Neutrophil (primary cell): ENCODE measurements around the gene ZNRF3.

Source experiments
- H3K27ac ChIP-seq: fragments of 200-600 bp; sonication (generic); 2 replicates; pipeline ENCODE4 v1.5.1; 2016; ENCODE audit warnings: mild to moderate bottlenecking, moderate library complexity
- H3K27me3 ChIP-seq: fragments of 200-600 bp; sonication (generic); 2 replicates; pipeline ENCODE4 v1.6.0; 2016; ENCODE audit warnings: mild to moderate bottlenecking
- H3K36me3 ChIP-seq: fragments of 200-600 bp; sonication (generic); 2 replicates; pipeline ENCODE4 v1.5.1; 2017
- H3K4me1 ChIP-seq, 2 experiments: fragments of 200-600 bp in 1 of 2; sonication (generic) in 1 of 2; 1 replicate in 1 of 2; 2 replicates in 1 of 2; pipeline versions ENCODE4 v1.5.1 to v1.6.1; 2013 to 2016; ENCODE audit warnings: low read depth in 1 of 2, low read length in 1 of 2, mild to moderate bottlenecking in 1 of 2, moderate library complexity in 1 of 2; ENCODE audit not compliant: control insufficient read depth in 1 of 2, insufficient read depth in 1 of 2
- H3K4me3 ChIP-seq, 2 experiments: fragments of 200-600 bp in 1 of 2; sonication (generic) in 1 of 2; 1 replicate in 1 of 2; 2 replicates in 1 of 2; pipeline ENCODE4 v1.5.1; 2013 to 2016; ENCODE audit warnings: low read depth in 1 of 2, low read length in 1 of 2, mild to moderate bottlenecking in 1 of 2, moderate library complexity in 1 of 2
- H3K9me3 ChIP-seq: fragments of 200-600 bp; sonication (generic); 2 replicates; pipeline ENCODE4 v1.5.1; 2016
- TF ChIP-seq, protein P1 (sequence below): fragments of 200-600 bp; sonication (generic); IDR thresholded peaks from 2 replicates; pipeline ENCODE4 v1.5.1; 2016; ENCODE audit warnings: antibody characterized with exemption

The ZNRF3 gene

DNA sequence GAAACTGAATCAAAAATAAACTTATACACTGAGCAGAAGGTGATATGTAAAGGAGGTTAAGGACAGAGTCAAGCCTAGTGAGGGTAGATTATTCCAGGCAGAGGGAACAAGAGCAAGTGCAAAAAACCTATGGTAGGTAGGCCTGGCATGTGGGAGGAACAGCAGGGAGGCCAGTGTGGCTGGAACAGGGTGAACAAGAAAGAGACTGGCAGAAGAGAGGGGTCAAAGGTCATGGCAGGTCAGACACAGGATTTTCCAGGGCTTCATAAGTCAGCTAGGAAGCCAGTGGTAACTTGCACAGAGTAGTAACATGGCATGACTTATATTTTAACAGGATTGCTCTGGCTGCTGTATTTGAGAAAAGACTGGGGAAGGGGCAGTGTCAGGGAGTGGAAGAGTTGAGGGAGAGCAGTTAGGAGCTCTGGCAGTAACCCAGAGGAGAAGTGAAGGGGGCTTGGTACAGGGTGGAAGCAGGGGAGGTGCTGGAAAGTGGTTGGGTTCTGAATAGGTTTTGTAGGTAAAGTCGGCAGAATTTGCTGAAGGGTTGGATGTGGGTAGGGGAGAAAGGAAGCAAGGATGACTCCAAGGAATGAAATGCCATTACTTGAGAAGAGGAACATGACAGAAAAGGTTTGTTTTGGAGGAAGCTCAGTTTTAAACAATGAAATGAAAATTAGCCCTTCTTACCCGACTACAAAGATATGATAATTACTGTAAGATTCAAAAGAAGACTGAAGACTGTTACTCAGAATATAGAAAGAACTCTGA is 86.2 kb downstream of the ZNRF3 start:
- no peak overlapping the region for H3K4me3 ChIP-seq
- TF ChIP-seq, protein P1, sequence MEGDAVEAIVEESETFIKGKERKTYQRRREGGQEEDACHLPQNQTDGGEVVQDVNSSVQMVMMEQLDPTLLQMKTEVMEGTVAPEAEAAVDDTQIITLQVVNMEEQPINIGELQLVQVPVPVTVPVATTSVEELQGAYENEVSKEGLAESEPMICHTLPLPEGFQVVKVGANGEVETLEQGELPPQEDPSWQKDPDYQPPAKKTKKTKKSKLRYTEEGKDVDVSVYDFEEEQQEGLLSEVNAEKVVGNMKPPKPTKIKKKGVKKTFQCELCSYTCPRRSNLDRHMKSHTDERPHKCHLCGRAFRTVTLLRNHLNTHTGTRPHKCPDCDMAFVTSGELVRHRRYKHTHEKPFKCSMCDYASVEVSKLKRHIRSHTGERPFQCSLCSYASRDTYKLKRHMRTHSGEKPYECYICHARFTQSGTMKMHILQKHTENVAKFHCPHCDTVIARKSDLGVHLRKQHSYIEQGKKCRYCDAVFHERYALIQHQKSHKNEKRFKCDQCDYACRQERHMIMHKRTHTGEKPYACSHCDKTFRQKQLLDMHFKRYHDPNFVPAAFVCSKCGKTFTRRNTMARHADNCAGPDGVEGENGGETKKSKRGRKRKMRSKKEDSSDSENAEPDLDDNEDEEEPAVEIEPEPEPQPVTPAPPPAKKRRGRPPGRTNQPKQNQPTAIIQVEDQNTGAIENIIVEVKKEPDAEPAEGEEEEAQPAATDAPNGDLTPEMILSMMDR = no peak

DNA sequence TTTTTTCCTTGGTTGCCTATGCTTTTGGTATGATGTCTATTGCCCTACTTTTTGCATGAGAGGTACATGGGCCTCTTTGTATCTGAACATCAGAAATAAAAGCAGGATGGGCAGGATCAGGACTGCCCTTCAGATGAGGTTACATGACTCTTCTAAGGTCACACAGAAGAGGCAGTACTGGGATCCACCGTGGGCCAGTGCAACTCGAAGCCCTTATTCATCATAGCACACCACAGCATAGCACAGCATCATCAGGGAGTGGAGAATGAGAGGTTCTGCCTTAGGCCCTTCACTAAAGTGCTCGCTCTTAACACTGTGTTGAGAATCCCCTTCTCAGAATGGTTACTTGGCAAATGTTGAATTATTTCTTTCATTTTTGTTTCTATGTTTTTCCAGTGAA is 90.0 kb downstream of the ZNRF3 start:
- Histone ChIP-seq H3K4me3 (no peak overlapping the region), H3K27ac (no peak overlapping the region), H3K9me3 (no peaks in the 10 kb centered on the region), H3K27me3 (peaks cover 51% of the 10 kb centered on the region), H3K36me3 (no peaks in the 10 kb centered on the region), H3K4me1 (no peaks in the 10 kb centered on the region)
- TF ChIP-seq, protein P1 = no peak

More for the DNA sequence above, 86.2 kb downstream of the ZNRF3 start:
- Histone ChIP-seq H3K4me1 (no peaks in the 10 kb centered on the region), H3K36me3 (no peaks in the 10 kb centered on the region), H3K27me3 (peaks cover 48% of the 10 kb centered on the region), H3K9me3 (no peaks in the 10 kb centered on the region), H3K27ac (no peak overlapping the region)

DNA sequence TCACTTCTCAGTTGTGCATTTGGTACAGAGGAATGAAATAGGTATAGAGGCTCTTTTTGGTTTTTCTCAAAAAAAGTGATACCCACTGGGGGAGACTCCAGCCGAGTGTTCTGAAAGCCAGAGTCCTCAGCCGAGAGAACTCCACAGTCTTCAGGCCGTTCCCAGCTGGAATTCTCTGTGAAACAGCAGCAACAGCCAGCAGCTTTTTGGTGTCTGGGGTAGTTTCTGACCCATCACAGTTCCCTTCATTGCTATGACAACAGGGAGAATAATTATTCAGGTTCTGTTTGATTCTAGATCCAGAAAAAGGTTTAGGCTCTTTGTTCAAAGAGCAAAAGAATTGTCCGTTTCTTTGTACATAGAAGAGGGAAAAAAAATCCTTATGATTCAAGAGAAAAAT is 93.7 kb downstream of the ZNRF3 start:
- H3K4me3 ChIP-seq = no peak overlapping the region
- H3K27ac ChIP-seq = no peak overlapping the region

DNA sequence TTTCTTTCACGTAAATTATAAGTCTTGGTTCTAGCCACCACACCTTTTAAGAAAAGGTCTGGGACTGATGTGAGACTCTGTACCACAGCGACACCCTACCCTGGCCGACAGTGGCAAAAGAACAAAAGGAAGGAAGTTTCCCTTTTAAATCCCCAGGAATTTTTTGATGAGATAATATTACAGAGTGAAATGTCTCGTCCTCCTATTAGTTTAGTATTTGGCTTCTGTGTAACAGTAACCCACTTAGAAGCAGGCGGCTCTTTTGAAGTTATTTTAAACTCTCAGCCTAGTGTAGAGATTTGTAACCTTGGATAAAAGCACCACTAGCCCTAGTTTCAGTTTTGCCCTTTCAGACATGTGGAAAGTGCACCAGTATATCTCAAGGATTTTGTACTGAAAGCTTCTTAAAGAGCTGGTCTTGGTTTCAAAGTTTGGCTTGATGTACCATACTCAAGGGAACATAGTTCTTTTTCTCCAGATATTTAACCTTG is 94.2 kb downstream of the ZNRF3 start:
- Histone ChIP-seq H3K27me3 (peaks cover 71% of the 10 kb centered on the region), H3K27ac (no peak overlapping the region), H3K4me1 (no peaks in the 10 kb centered on the region), H3K4me3 (no peak overlapping the region), H3K9me3 (no peaks in the 10 kb centered on the region), H3K36me3 (no peaks in the 10 kb centered on the region)
- TF ChIP-seq, protein P1 = no peak

More for the DNA sequence above, 93.7 kb downstream of the ZNRF3 start:
- TF ChIP-seq, protein P1 = no peak
- peaks cover 74% of the 10 kb centered on the region for H3K27me3 ChIP-seq
- no peaks in the 10 kb centered on the region for H3K9me3 ChIP-seq
- H3K36me3 ChIP-seq = no peaks in the 10 kb centered on the region
- no peaks in the 10 kb centered on the region for H3K4me1 ChIP-seq

DNA sequence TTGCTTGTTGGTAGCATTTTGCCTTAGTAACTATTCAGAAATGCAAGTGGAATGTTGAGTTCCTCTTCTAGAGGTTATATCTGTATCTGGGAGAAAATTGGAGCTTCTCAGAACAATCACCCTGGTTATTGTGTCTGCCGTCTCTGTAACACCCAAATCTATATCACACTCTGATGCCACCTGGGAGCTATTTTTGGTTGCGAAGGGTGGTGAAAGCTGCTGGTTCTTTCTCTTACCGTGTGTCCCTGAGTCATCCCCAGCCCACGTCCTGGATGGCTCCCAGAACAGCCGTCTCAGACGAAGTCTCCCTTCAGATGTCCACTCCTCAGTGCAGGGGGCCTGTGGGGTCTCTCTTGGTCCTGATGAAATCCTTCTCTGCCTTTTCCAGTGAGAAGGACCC is 94.8 kb downstream of the ZNRF3 start:
- Histone ChIP-seq H3K27me3 (peaks cover 68% of the 10 kb centered on the region), H3K9me3 (no peaks in the 10 kb centered on the region), H3K27ac (no peak overlapping the region), H3K4me3 (no peak overlapping the region), H3K4me1 (no peaks in the 10 kb centered on the region), H3K36me3 (no peaks in the 10 kb centered on the region)
- TF ChIP-seq, protein P1 = no peak
